PC-3 (cell line): ENCODE data around the gene TM9SF1. TPM values are rescaled to one million over a fixed set of nuclear protein-coding genes. Genes with fewer than 3 reads are reported as not detected.

Experiments
- ATAC-seq: fragments of 200-7000 bp; cut with Tn5 transposase; 2 replicates; pipeline ENCODE4 v1.9.1; 2020; ENCODE audit warnings: mild to moderate bottlenecking, moderate library complexity
- BruUV-seq: library from RNA; stranded (reverse); fragments of 400-500 nt; replicated peaks from 2 replicates; lab custom pipeline; 2021; lab: Mats Ljungman, UMichigan
- CTCF ChIA-PET: fragments of 300-600 bp; sonication (Branson Sonifier 250); formaldehyde crosslinking; loops from one replicate; lab custom pipeline; 2022; ENCODE audit warnings: antibody characterized with exemption; lab: Charles Lee
- POLR2A ChIA-PET: fragments of 300-600 bp; sonication (Branson Sonifier 250); formaldehyde crosslinking; loops from one replicate; lab custom pipeline; 2022; ENCODE audit warnings: antibody characterized with exemption; ENCODE audit not compliant: unreplicated experiment; lab: Charles Lee
- DNase-seq: peaks from one replicate; pipeline ENCODE4 v3.0.0-alpha.2; 2015
- H2AFZ ChIP-seq: fragments of 300-600 bp; sonication (generic); 2 replicates; pipeline ENCODE4 v1.6.0; 2016; ENCODE audit warnings: antibody characterized with exemption, low read length
- H3F3A ChIP-seq: fragments of 300-600 bp; sonication (generic); one replicate; pipeline ENCODE4 v1.6.0; 2017; ENCODE audit warnings: antibody characterized with exemption, low read length, control low read depth, mild to moderate bottlenecking; ENCODE audit not compliant: unreplicated experiment
- H3K27ac ChIP-seq: fragments of 300-600 bp; sonication (generic); 2 replicates; pipeline ENCODE4 v1.5.1; 2016; ENCODE audit warnings: mild to moderate bottlenecking, low read length
- H3K27me3 ChIP-seq: fragments of 300-600 bp; sonication (generic); 2 replicates; pipeline ENCODE4 v1.6.1; 2016; ENCODE audit warnings: low read length, mixed read lengths
- H3K36me3 ChIP-seq: fragments of 300-600 bp; sonication (generic); 2 replicates; pipeline ENCODE4 v1.6.1; 2016; ENCODE audit warnings: low read depth, mixed run types, low read length, mixed read lengths
- H3K4me1 ChIP-seq: fragments of 300-600 bp; sonication (generic); 2 replicates; pipeline ENCODE4 v1.5.1; 2016; ENCODE audit warnings: low read length; ENCODE audit not compliant: insufficient read depth
- H3K4me2 ChIP-seq: fragments of 300-600 bp; sonication (generic); 2 replicates; pipeline ENCODE4 v1.6.0; 2016; ENCODE audit warnings: low read length
- H3K4me3 ChIP-seq: fragments of 300-600 bp; sonication (generic); 2 replicates; pipeline ENCODE4 v1.5.1; 2016; ENCODE audit warnings: mild to moderate bottlenecking, low read length, mixed read lengths
- H3K79me2 ChIP-seq: fragments of 300-600 bp; sonication (generic); 2 replicates; pipeline ENCODE4 v1.6.1; 2017; ENCODE audit warnings: low read length, mixed read lengths
- H3K9ac ChIP-seq: fragments of 300-600 bp; sonication (generic); 2 replicates; pipeline ENCODE4 v1.6.0; 2016; ENCODE audit warnings: mild to moderate bottlenecking, low read length
- H3K9me2 ChIP-seq: fragments of 300-600 bp; sonication (generic); replicated peaks from 2 replicates; pipeline ENCODE4 v1.6.1; 2016; ENCODE audit warnings: mixed run types, low read length, mixed read lengths
- H3K9me3 ChIP-seq: fragments of 300-600 bp; sonication (generic); 2 replicates; pipeline ENCODE4 v1.6.1; 2016; ENCODE audit warnings: low read length, mixed read lengths
- H4K20me1 ChIP-seq: fragments of 300-600 bp; sonication (generic); 2 replicates; pipeline ENCODE4 v1.6.1; 2016; ENCODE audit warnings: low read length, mixed read lengths
- CTCF ChIP-seq: fragments of 300-600 bp; sonication (generic); conservative IDR thresholded peaks from 2 replicates; pipeline ENCODE4 v1.5.1; 2017; ENCODE audit warnings: antibody characterized with exemption, low read depth, mild to moderate bottlenecking, low read length
- EZH2 ChIP-seq: fragments of 300-600 bp; sonication (generic); IDR thresholded peaks from one replicate; pipeline ENCODE4 v1.6.1; 2017; ENCODE audit warnings: antibody characterized with exemption, mild to moderate bottlenecking, low read length; ENCODE audit not compliant: unreplicated experiment
- EZH2phosphoT487 ChIP-seq: fragments of 300-600 bp; sonication (generic); IDR thresholded peaks from 2 replicates; pipeline ENCODE4 v1.6.1; 2018; ENCODE audit warnings: mild to moderate bottlenecking, antibody characterized with exemption, low read length, borderline replicate concordance
- intact Hi-C: fragments of 100-400 bp; cut with micrococcal nuclease; formaldehyde crosslinking; loops from 2 replicates; pipeline ENCODE4 v1.9.0; 2023
- total RNA-seq: library from RNA; depleted of rRNA; stranded (reverse); fragments of >200 nt; gene quantifications from 2 replicates; pipeline ENCODE4 v1.2.3, GENCODE V29; 2014

Gene TM9SF1
- total RNA-seq, 1 experiment from 2014 or later = 52.1 TPM

DNA sequence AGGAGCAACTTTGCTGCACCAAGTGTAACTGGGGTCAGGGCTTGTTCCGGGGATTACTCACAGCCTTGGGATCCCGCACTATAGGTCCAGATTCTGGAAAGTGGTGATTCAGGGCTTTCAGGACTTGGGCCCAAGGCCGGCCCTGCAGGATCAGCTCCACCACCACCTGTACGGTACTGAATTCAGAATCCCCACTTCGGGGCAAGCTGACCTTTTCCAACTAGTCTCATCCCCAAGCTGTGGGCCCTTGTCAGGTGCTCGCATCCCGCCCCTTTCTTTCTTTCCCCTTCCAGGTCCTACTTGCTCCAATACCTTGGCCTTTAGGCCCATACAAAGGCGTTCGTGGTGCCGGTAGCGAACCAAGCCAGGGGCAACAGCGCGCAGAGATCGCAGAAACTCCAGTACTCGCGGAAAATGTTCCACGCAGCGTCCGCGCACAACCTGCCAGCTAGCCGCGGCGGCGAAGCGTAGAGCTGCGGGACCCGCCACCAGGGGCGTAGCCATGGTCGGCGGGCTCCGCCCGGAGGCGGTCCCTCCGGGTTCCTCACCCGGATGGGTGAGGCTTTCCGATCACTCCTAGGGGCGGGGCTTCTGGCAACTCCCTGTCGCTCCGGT, 46.7 kb upstream of the TM9SF1 start:
- peaks cover 36% of the 10 kb centered on the region for H3K36me3 ChIP-seq
- BruUV-seq = TSS peak; percentile 49
- H3K9me2 ChIP-seq = no peaks in the 10 kb centered on the region
- DNase-seq (peak; percentile 95), ATAC-seq (peak; percentile 87)
- peak overlapping the region; percentile 92 for H3K27ac ChIP-seq
- ChIA-PET CTCF (interaction anchor here (0.6 to 2.6 kb wide), 10 partner anchors 26 to 200 kb away, joined by 3 to 55 read pairs (median 4); partner anchors contain the start of genes CHMP4A, CIDEB, MDP1 and RABGGTA), POLR2A (interaction anchor here (0.6 to 1.3 kb wide), 10 partner anchors 27 to 95 kb away, joined by 3 to 16 read pairs (median 4); partner anchors contain the start of genes CIDEB, DHRS1, NOP9 and PSME2)
- 0 out of 2 replicates have a peak, but pooled peaks cover 3% of the 10 kb centered on the region for H4K20me1 ChIP-seq
- TF ChIP-seq EZH2 (no peak), CTCF (0 out of 2 replicates have a peak, but pooled peaks have one; percentile 27)
- peak overlapping the region; percentile 76 for H3K4me3 ChIP-seq
- no peaks in the 10 kb centered on the region for H3K27me3 ChIP-seq
- peaks cover 42% of the 10 kb centered on the region for H3K4me1 ChIP-seq
- intact Hi-C loops = loop anchor here (1.0 to 2.0 kb wide), 4 partner anchors 10 to 189 kb away; partner anchors contain the start of genes GMPR2, NEDD8, RABGGTA and TM9SF1
- peak overlapping the region; percentile 91 for H3K4me2 ChIP-seq
- H3K9me3 ChIP-seq = no peaks in the 10 kb centered on the region
- peaks cover 26% of the 10 kb centered on the region for H3K79me2 ChIP-seq
- peak overlapping the region; percentile 89 for H2AFZ ChIP-seq
- peak overlapping the region; percentile 88 for H3K9ac ChIP-seq
- H3F3A ChIP-seq = no peaks in the 10 kb centered on the region

- Histone ChIP-seq H2AFZ (no peak overlapping the region), H4K20me1 (0 out of 2 replicates have a peak, but pooled peaks cover 3% of the 10 kb centered on the region), H3K27ac (no peak overlapping the region), H3K27me3 (no peaks in the 10 kb centered on the region), H3K36me3 (peaks cover 45% of the 10 kb centered on the region), H3K9ac (no peak overlapping the region), H3K9me2 (no peaks in the 10 kb centered on the region), H3K4me2 (peak overlapping the region; percentile 91; the same call in 1 of the 2 replicates), H3K79me2 (peaks cover 26% of the 10 kb centered on the region), H3K9me3 (no peaks in the 10 kb centered on the region), H3F3A (no peaks in the 10 kb centered on the region), H3K4me1 (peaks cover 42% of the 10 kb centered on the region), H3K4me3 (no peak overlapping the region)
- DNase-seq (no peak), ATAC-seq (no peak)
- TF ChIP-seq EZH2 = no peak
- TF ChIP-seq CTCF = no peak
- TF ChIP-seq EZH2phosphoT487 = no peak
- CTCF ChIA-PET = no interaction called here
- POLR2A ChIA-PET = no interaction called here
- no TSS peak for BruUV-seq
- intact Hi-C loops = no loop called here
Observed at GRCh38 chr14:24240110-24240918, 45.1 kb upstream of the TM9SF1 start.
